GM18499 (cell line): Measurements from ENCODE around the gene ADAM19.
"Not testable (repeated sequence)": the region's sequence is repeated elsewhere in the genome, so short reads cannot be mapped to it uniquely, and the experiment has no call there.

Source experiments
- ATAC-seq: cut with Tn5 transposase; IDR thresholded peaks from one replicate; pipeline ENCODE4 v1.9.1; 2021; ENCODE audit warnings: moderate number of reproducible peaks; ENCODE audit not compliant: insufficient read depth, unreplicated experiment

ADAM19 gene

GRCh38 chr5:157447201-157447637, 128.4 kb downstream of the ADAM19 start:
- no peak for ATAC-seq

- no peak for ATAC-seq
Measured at GRCh38 chr5:157446412-157446935, 129.1 kb downstream of the ADAM19 start.

GRCh38 chr5:157445745-157446411, 129.7 kb downstream of the ADAM19 start:
- no peak for ATAC-seq

- no peak for ATAC-seq
Measured at GRCh38 chr5:157444224-157444623, 131.4 kb downstream of the ADAM19 start.

- no peak for ATAC-seq
Measured at GRCh38 chr5:157443041-157443549, 132.5 kb downstream of the ADAM19 start.

GRCh38 chr5:157434096-157434495, 141.5 kb downstream of the ADAM19 start:
- no peak for ATAC-seq

- ATAC-seq = no peak
Measured at GRCh38 chr5:157431544-157432200, 143.9 kb downstream of the ADAM19 start.

GRCh38 chr5:157429920-157430319, 145.7 kb downstream of the ADAM19 start:
- not testable (repeated sequence) for ATAC-seq
